NT2/D1 (cell line): ENCODE data around the gene IL10RB.

Experiments used
- YY1 ChIP-seq: IDR thresholded peaks from 2 replicates; pipeline ENCODE4 v1.6.1; 2011; ENCODE audit not compliant: insufficient read length, insufficient read depth
- ZNF274 ChIP-seq: IDR thresholded peaks from 2 replicates; pipeline ENCODE4 v1.6.1; 2011; ENCODE audit warnings: mild to moderate bottlenecking, low read depth, low read length

DNA sequence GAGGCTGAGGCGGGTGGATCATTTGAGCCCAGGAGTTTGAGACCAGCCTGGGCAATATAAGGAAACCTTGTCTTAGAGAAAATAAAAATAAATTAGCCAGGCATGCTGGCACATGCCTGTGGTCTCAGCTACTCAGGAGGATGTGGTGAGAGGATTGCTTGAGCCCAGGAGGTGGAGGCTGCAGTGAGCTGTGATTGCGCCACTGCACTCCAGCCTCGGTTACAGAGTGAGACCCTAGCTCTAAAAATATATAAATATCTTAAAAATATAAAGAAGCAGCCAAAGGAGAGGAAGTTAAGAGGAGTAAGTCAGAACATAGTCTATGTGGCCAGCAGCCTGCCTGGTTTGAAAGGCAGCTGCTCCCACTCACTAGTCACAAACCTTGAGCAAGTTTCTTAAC lies 4.5 kb upstream of the IL10RB start:
- TF ChIP-seq YY1 (no peak), ZNF274 (no peak)
